Kidney (tissue), 14 donors: ENCODE results near the gene MYH11. TPM values are rescaled to one million over a fixed set of nuclear protein-coding genes. Genes with fewer than 3 reads are reported as not detected.

Experiments used
- DNase-seq, 5 donors: peaks; one replicate each; pipeline ENCODE4 v3.0.0-alpha.2; 2013 to 2020
- FAIRE-seq: peaks from 2 replicates; lab custom pipeline; 2012; peaks lifted over from hg19 to GRCh38; lab: Jason Lieb, UNC
- H3K27ac ChIP-seq, 2 donors: one replicate each; pipeline ENCODE4 v1.7.0; 2013; ENCODE audit warnings: low read depth in 2 of 2, low read length in 2 of 2, inconsistent platforms in 1 of 2
- H3K27me3 ChIP-seq: one replicate; pipeline ENCODE4 v1.7.1; 2013; ENCODE audit warnings: low read length, inconsistent platforms; ENCODE audit not compliant: control insufficient read depth, insufficient read depth
- H3K36me3 ChIP-seq, 3 donors: one replicate each; pipeline versions ENCODE4 v1.7.0 to v1.7.1; 2013; ENCODE audit warnings: low read length in 3 of 3, control low read depth in 1 of 3, inconsistent platforms in 1 of 3; ENCODE audit not compliant: insufficient read depth in 3 of 3, control insufficient read depth in 2 of 3
- H3K4me1 ChIP-seq, 3 donors: one replicate each; pipeline versions ENCODE4 v1.7.0 to v1.7.1; 2013; ENCODE audit warnings: low read length in 3 of 3, inconsistent platforms in 1 of 3, low read depth in 1 of 3; ENCODE audit not compliant: control insufficient read depth in 2 of 3, insufficient read depth in 2 of 3
- H3K4me3 ChIP-seq, 3 donors: one replicate each; pipeline versions ENCODE4 v1.7.0 to v1.8.1; 2013; ENCODE audit warnings: low read length in 3 of 3, control low read depth in 1 of 3, inconsistent platforms in 1 of 3
- H3K9ac ChIP-seq, 3 donors: one replicate each; pipeline versions ENCODE4 v1.7.0 to v1.7.1; 2013; ENCODE audit warnings: low read length in 3 of 3, control low read depth in 1 of 3, inconsistent platforms in 1 of 3
- H3K9me3 ChIP-seq, 3 donors: one replicate each; pipeline versions ENCODE4 v1.7.0 to v1.7.1; 2013; ENCODE audit warnings: low read length in 3 of 3, control low read depth in 1 of 3, inconsistent platforms in 1 of 3; ENCODE audit not compliant: control insufficient read depth in 2 of 3, insufficient read depth in 1 of 3
- CTCF ChIP-seq: IDR thresholded peaks from 3 replicates; pipeline ENCODE4 v1.5.1; 2012; ENCODE audit warnings: mild to moderate bottlenecking, moderate library complexity, borderline replicate concordance; ENCODE audit not compliant: insufficient read depth; ENCODE audit errors: extremely low read depth
- intact Hi-C: fragments of 100-400 bp; cut with DNase I; formaldehyde crosslinking; loops from one replicate; pipeline ENCODE4 v1.11.1; 2022
- polyA plus RNA-seq: library from polyadenylated mRNA; stranded (reverse); fragments of 350-450 nt; fragmentation: Illumina TruSeq; extraction: RNeasy Lipid Tissue Mini Kit (QIAGEN cat#74804); gene quantifications from one replicate; pipeline ENCODE4 v1.2.3, GENCODE V29; 2014; ENCODE audit warnings: low read depth, low replicate concordance; ENCODE audit not compliant: insufficient read depth
- total RNA-seq: library from RNA; stranded (reverse); fragmentation: NEBNext Ultra II Directional; extraction: Animal tissue kit (Norgen Biotek cat#: 25700); gene quantifications from one replicate; pipeline ENCODE4 v1.2.1, GENCODE V29; 2021
- donor health status: control.
- donor health status: control.
- donor health status: control.
- donor health status: control.
- donor health status: control.
- donor health status: DM: yes; HTN: yes; CAD: no.
- donor health status: Normal renal cell carcinoma (clear cell type).

Gene MYH11
- total and polyA plus RNA-seq, 2 donors from 2014 or later: 40.2 to 175 TPM

GRCh38 chr16:15749985-15750384 is 106.8 kb downstream of the MYH11 start:
- H3K36me3 ChIP-seq: no peaks in the 10 kb centered on the region

GRCh38 chr16:15749371-15749770 is 107.5 kb downstream of the MYH11 start:
- intact Hi-C loops: no loop called here
- Histone ChIP-seq H3K27me3 (no peaks in the 10 kb centered on the region), H3K9ac (no peak overlapping the region), H3K27ac (no peak overlapping the region), H3K36me3 (no peaks in the 10 kb centered on the region), H3K9me3 (no peaks in the 10 kb centered on the region), H3K4me3 (no peak overlapping the region), H3K4me1 (no peaks in the 10 kb centered on the region)
- no peak for FAIRE-seq
- DNase-seq: no peak
- TF ChIP-seq CTCF: no peak

More at GRCh38 chr16:15749985-15750384, 106.8 kb downstream of the MYH11 start:
- TF ChIP-seq CTCF: no peak
- FAIRE-seq (no peak), DNase-seq (no peak)
- Histone ChIP-seq H3K27me3 (no peaks in the 10 kb centered on the region), H3K27ac (no peak overlapping the region), H3K9ac (no peak overlapping the region), H3K9me3 (no peaks in the 10 kb centered on the region), H3K4me3 (no peak overlapping the region), H3K4me1 (no peaks in the 10 kb centered on the region)
- intact Hi-C loops: no loop called here

- H3K36me3 ChIP-seq: no peaks in the 10 kb centered on the region
- H3K27ac ChIP-seq: no peak overlapping the region
- H3K4me3 ChIP-seq: no peak overlapping the region
- H3K9ac ChIP-seq: no peak overlapping the region
- DNase-seq (no peak), FAIRE-seq (no peak)
- no peak for TF ChIP-seq CTCF
- intact Hi-C loops: no loop called here
- no peaks in the 10 kb centered on the region for H3K27me3 ChIP-seq
- H3K9me3 ChIP-seq: no peaks in the 10 kb centered on the region
- no peaks in the 10 kb centered on the region for H3K4me1 ChIP-seq
These were observed 108.2 kb downstream of the MYH11 start for GRCh38 chr16:15748654-15749053.

GRCh38 chr16:15747937-15748336 is 108.9 kb downstream of the MYH11 start:
- no peak for TF ChIP-seq CTCF
- intact Hi-C loops: no loop called here
- FAIRE-seq (no peak), DNase-seq (no peak)
- H3K9me3 ChIP-seq: no peaks in the 10 kb centered on the region
- no peak overlapping the region for H3K27ac ChIP-seq
- H3K9ac ChIP-seq: no peak overlapping the region
- no peaks in the 10 kb centered on the region for H3K27me3 ChIP-seq
- no peaks in the 10 kb centered on the region for H3K36me3 ChIP-seq
- H3K4me1 ChIP-seq: no peaks in the 10 kb centered on the region
- no peak overlapping the region for H3K4me3 ChIP-seq
